Measurements from ENCODE around the gene PANK1.

DNA sequence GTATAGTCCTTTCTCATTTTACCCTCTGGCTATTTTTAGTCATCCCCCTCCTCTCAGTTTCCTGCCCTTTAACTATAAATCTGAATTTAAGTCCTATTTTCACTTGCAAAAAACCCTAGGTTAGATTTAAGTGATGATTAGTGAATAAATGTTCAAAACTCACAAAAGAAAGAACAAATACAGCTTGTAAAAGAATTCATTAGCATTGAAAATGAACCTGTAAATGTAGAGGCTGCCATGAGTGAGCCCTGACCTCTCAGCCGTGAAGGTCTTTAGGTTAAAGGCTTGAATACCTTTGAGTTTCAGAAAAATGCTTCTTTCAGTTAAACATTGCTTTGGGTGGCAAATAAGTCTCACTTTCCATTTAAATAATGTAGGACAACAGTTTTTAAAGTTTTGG is 107.7 kb downstream of the PANK1 start:
- TF ChIP-seq, protein P1, sequence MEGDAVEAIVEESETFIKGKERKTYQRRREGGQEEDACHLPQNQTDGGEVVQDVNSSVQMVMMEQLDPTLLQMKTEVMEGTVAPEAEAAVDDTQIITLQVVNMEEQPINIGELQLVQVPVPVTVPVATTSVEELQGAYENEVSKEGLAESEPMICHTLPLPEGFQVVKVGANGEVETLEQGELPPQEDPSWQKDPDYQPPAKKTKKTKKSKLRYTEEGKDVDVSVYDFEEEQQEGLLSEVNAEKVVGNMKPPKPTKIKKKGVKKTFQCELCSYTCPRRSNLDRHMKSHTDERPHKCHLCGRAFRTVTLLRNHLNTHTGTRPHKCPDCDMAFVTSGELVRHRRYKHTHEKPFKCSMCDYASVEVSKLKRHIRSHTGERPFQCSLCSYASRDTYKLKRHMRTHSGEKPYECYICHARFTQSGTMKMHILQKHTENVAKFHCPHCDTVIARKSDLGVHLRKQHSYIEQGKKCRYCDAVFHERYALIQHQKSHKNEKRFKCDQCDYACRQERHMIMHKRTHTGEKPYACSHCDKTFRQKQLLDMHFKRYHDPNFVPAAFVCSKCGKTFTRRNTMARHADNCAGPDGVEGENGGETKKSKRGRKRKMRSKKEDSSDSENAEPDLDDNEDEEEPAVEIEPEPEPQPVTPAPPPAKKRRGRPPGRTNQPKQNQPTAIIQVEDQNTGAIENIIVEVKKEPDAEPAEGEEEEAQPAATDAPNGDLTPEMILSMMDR (conservative IDR thresholded peaks at IDR 0.05; ENCODE audit: low read length) = no peak
- no peak for TF ChIP-seq EZH2phosphoT487 (IDR thresholded peaks at IDR 0.05; ENCODE audit: borderline replicate concordance, low read depth, low read length)
